Activated CD8-positive, alpha-beta memory T cell treated with anti-CD3 and anti-CD28 coated beads, Interleukin-2, amount 50 U/mL, for 4 hours (primary cell): Measurements from ENCODE around the gene FNBP1.
"Not testable (repeated sequence)": the region's sequence is repeated elsewhere in the genome, so short reads cannot be mapped to it uniquely, and the experiment has no call there.

ENCODE experiments used
- DNase-seq: peaks from one replicate; pipeline ENCODE4 v3.0.0-alpha.2; 2020

The FNBP1 gene

GRCh38 chr9:130020618-130021017 is 22.4 kb downstream of the FNBP1 start:
- no peak for DNase-seq

- DNase-seq, result no peak
These were observed 24.7 kb downstream of the FNBP1 start for GRCh38 chr9:130018265-130018664.

GRCh38 chr9:130017510-130017909 is 25.5 kb downstream of the FNBP1 start:
- DNase-seq, result not testable (repeated sequence)

GRCh38 chr9:130017076-130017475 is 25.9 kb downstream of the FNBP1 start:
- no peak for DNase-seq

- DNase-seq, result no peak
These were observed 27.5 kb downstream of the FNBP1 start for GRCh38 chr9:130015353-130016019.

GRCh38 chr9:130013326-130013725 is 29.7 kb downstream of the FNBP1 start:
- no peak for DNase-seq

- peak; percentile 40 for DNase-seq
These were observed 32.6 kb downstream of the FNBP1 start for GRCh38 chr9:130010151-130010988.

GRCh38 chr9:130009546-130009945 is 33.4 kb downstream of the FNBP1 start:
- DNase-seq, result not testable (repeated sequence)

GRCh38 chr9:130008538-130008937 is 34.5 kb downstream of the FNBP1 start:
- DNase-seq, result no peak

GRCh38 chr9:130006952-130007351 is 36.0 kb downstream of the FNBP1 start:
- DNase-seq, result not testable (repeated sequence)

- no peak for DNase-seq
These were observed 38.9 kb downstream of the FNBP1 start for GRCh38 chr9:130003943-130004552.

GRCh38 chr9:130002320-130002719 is 40.7 kb downstream of the FNBP1 start:
- no peak for DNase-seq

GRCh38 chr9:130001190-130001589 is 41.8 kb downstream of the FNBP1 start:
- DNase-seq, result no peak

GRCh38 chr9:129999141-129999510 is 43.9 kb downstream of the FNBP1 start:
- no peak for DNase-seq

GRCh38 chr9:129998491-129999140 is 44.4 kb downstream of the FNBP1 start:
- DNase-seq, result no peak

- not testable (repeated sequence) for DNase-seq
These were observed 45.3 kb downstream of the FNBP1 start for GRCh38 chr9:129997706-129998105.

GRCh38 chr9:129996161-129996830 is 46.7 kb downstream of the FNBP1 start:
- no peak for DNase-seq

GRCh38 chr9:129995409-129996160 is 47.4 kb downstream of the FNBP1 start:
- DNase-seq, result no peak

- no peak for DNase-seq
These were observed 48.1 kb downstream of the FNBP1 start for GRCh38 chr9:129994882-129995281.

- not testable (repeated sequence) for DNase-seq
These were observed 51.9 kb downstream of the FNBP1 start for GRCh38 chr9:129991139-129991538.

GRCh38 chr9:129990269-129991010 is 52.5 kb downstream of the FNBP1 start:
- DNase-seq, result no peak
